Nephron (organoid): ENCODE measurements around the gene CORT.

Experiments used
- H3K27ac Mint-ChIP-seq, 3 experiments: 2 replicates each; pipeline ENCODE4 v1.8.0; 2020; ENCODE audit warnings: mixed read lengths in 3 of 3, mild to moderate bottlenecking in 2 of 3, moderate library complexity in 1 of 3
- H3K27me3 Mint-ChIP-seq: 2 replicates; pipeline ENCODE4 v1.8.0; 2021; ENCODE audit warnings: low read depth, mild to moderate bottlenecking, moderate library complexity, mixed read lengths
- H3K36me3 Mint-ChIP-seq: 2 replicates; pipeline ENCODE4 v1.8.0; 2020; ENCODE audit warnings: low read depth, mixed read lengths
- H3K4me1 Mint-ChIP-seq: 2 replicates; pipeline ENCODE4 v1.8.0; 2020; ENCODE audit warnings: mixed read lengths
- H3K4me3 Mint-ChIP-seq, 3 experiments: 2 replicates each; pipeline ENCODE4 v1.8.0; 2020; ENCODE audit warnings: mild to moderate bottlenecking in 3 of 3, mixed read lengths in 3 of 3, moderate library complexity in 2 of 3
- H3K9me3 Mint-ChIP-seq: 2 replicates; pipeline ENCODE4 v1.8.0; 2020; ENCODE audit warnings: mixed read lengths
- CTCF ChIP-seq, 3 experiments: fragments of 200-600 bp; sonication (generic); IDR thresholded peaks; one replicate each; pipeline ENCODE4 v1.5.0; 2021; ENCODE audit warnings: antibody characterized with exemption in 3 of 3; ENCODE audit not compliant: unreplicated experiment in 3 of 3

Gene CORT

GRCh38 chr1:10474613-10475507 is 25.0 kb downstream of the CORT start, which contains the start of gene PEX14:
TSS of gene PEX14 (plus strand) at chr1:10474950. CDS start at chr1:10474967, 17 bp downstream.
- no peaks in the 10 kb centered on the region for H3K9me3 Mint-ChIP-seq
- H3K4me1 Mint-ChIP-seq = peaks cover 29% of the 10 kb centered on the region
- H3K27ac Mint-ChIP-seq = peak within 1 kb of the TSS; percentile 90 to 97 (median 95)
- H3K27me3 Mint-ChIP-seq = no peaks in the 10 kb centered on the region
- H3K4me3 Mint-ChIP-seq = peak within 1 kb of the TSS; percentile 94 to 99 (median 98)
- no peak for TF ChIP-seq CTCF (IDR thresholded peaks at IDR 0.05; ENCODE audit: unreplicated experiment in 3 of 3)
- H3K36me3 Mint-ChIP-seq = no peaks in the 10 kb centered on the region

GRCh38 chr1:10475510-10475909 is 25.7 kb downstream of the CORT start:
- no peaks in the 10 kb centered on the region for H3K36me3 Mint-ChIP-seq

GRCh38 chr1:10479296-10479695 is 29.5 kb downstream of the CORT start:
- no peak overlapping the region for H3K4me3 Mint-ChIP-seq
- peaks cover 4% of the 10 kb centered on the region for H3K36me3 Mint-ChIP-seq
- no peak overlapping the region for H3K27ac Mint-ChIP-seq
- H3K9me3 Mint-ChIP-seq = no peaks in the 10 kb centered on the region
- H3K4me1 Mint-ChIP-seq = peaks cover 17% of the 10 kb centered on the region
- TF ChIP-seq CTCF (IDR thresholded peaks at IDR 0.05; ENCODE audit: unreplicated experiment in 3 of 3) = no peak
- H3K27me3 Mint-ChIP-seq = no peaks in the 10 kb centered on the region

More at GRCh38 chr1:10475510-10475909, 25.7 kb downstream of the CORT start:
- Mint-ChIP-seq H3K4me3 (peak overlapping the region; percentile 94 to 99 (median 98)), H3K9me3 (no peaks in the 10 kb centered on the region), H3K27ac (peak overlapping the region; percentile 90 to 97 (median 95)), H3K4me1 (peaks cover 29% of the 10 kb centered on the region), H3K27me3 (no peaks in the 10 kb centered on the region)
- TF ChIP-seq CTCF (IDR thresholded peaks at IDR 0.05; ENCODE audit: unreplicated experiment in 3 of 3) = no peak

GRCh38 chr1:10480614-10481013 is 30.8 kb downstream of the CORT start:
- Mint-ChIP-seq H3K27ac (no peak overlapping the region), H3K9me3 (peaks cover 4% of the 10 kb centered on the region), H3K36me3 (peaks cover 12% of the 10 kb centered on the region), H3K4me1 (peaks cover 8% of the 10 kb centered on the region), H3K27me3 (no peaks in the 10 kb centered on the region), H3K4me3 (no peak overlapping the region)
- no peak for TF ChIP-seq CTCF (IDR thresholded peaks at IDR 0.05; ENCODE audit: unreplicated experiment in 3 of 3)

GRCh38 chr1:10484521-10484920 is 34.7 kb downstream of the CORT start:
- TF ChIP-seq CTCF (IDR thresholded peaks at IDR 0.05; ENCODE audit: unreplicated experiment in 3 of 3) = no peak
- H3K36me3 Mint-ChIP-seq = peaks cover 21% of the 10 kb centered on the region
- peaks cover 4% of the 10 kb centered on the region for H3K9me3 Mint-ChIP-seq
- H3K4me1 Mint-ChIP-seq = no peaks in the 10 kb centered on the region
- H3K27me3 Mint-ChIP-seq = no peaks in the 10 kb centered on the region
- H3K4me3 Mint-ChIP-seq = no peak overlapping the region
- no peak overlapping the region for H3K27ac Mint-ChIP-seq
